Heart left ventricle (tissue), 16 donors: ENCODE results near the gene VPS37D. TPM values are rescaled to one million over a fixed set of nuclear protein-coding genes. Genes with fewer than 3 reads are reported as not detected.

Experiments
- ATAC-seq, 4 donors: fragments of 200-7000 bp; cut with Tn5 transposase; one replicate each; pipeline ENCODE4 v1.9.1; 2020 to 2022; ENCODE audit warnings: moderate library complexity in 4 of 4, mild to moderate bottlenecking in 3 of 4, moderate number of reproducible peaks in 1 of 4
- DNase-seq, 5 donors: peaks; one replicate each; pipeline ENCODE4 v3.0.0-alpha.2; 2020
- H3K27ac ChIP-seq, 12 donors: fragments of 200-600 bp; sonication (generic) in 4 of 12; one replicate each; pipeline versions ENCODE4 v1.5.0 to v1.8.0; 2016 to 2022; ENCODE audit warnings: mild to moderate bottlenecking in 2 of 12
- H3K27me3 ChIP-seq, 9 donors: fragments of 200-600 bp; sonication (generic) in 2 of 9; one replicate each; pipeline versions ENCODE4 v1.5.1 to v1.8.0; 2016 to 2022; ENCODE audit warnings: mild to moderate bottlenecking in 3 of 9
- H3K36me3 ChIP-seq, 9 donors: fragments of 200-600 bp; sonication (generic) in 2 of 9; one replicate each; pipeline versions ENCODE4 v1.5.0 to v1.8.0; 2018 to 2022; ENCODE audit warnings: mild to moderate bottlenecking in 2 of 9
- H3K4me1 ChIP-seq, 12 donors: fragments of 200-600 bp; sonication (generic) in 4 of 12; one replicate each; pipeline versions ENCODE4 v1.5.0 to v1.8.0; 2016 to 2022; ENCODE audit warnings: mild to moderate bottlenecking in 3 of 12
- H3K4me3 ChIP-seq, 12 donors: fragments of 200-600 bp; sonication (generic) in 4 of 12; one replicate each; pipeline versions ENCODE4 v1.5.0 to v1.8.0; 2017 to 2022; ENCODE audit warnings: mild to moderate bottlenecking in 9 of 12, moderate library complexity in 4 of 12
- H3K9me3 ChIP-seq, 12 donors: fragments of 200-600 bp; sonication (generic) in 4 of 12; one replicate each; pipeline versions ENCODE4 v1.5.0 to v1.8.0; 2016 to 2022; ENCODE audit warnings: mild to moderate bottlenecking in 1 of 12
- POLR2A ChIP-seq, 2 donors: fragments of 450-650 bp; IDR thresholded peaks; one replicate each; pipeline ENCODE4 v1.6.1; 2017; ENCODE audit warnings: antibody characterized with exemption in 2 of 2, mild to moderate bottlenecking in 2 of 2, moderate library complexity in 2 of 2
- WGBS, 4 donors: extraction: QIAGEN DNeasy Blood & Tissue Kit in 2 of 4; methylation state at CpG; one replicate each; pipeline versions ENCODE4 v1.1.5 to v1.1.7; 2013 to 2018; 5-methylcytosine and 5-hydroxymethylcytosine counted together
- intact Hi-C, 10 donors: fragments of 100-400 bp; cut with DNase I; formaldehyde crosslinking; loops; one replicate each; pipeline versions ENCODE4 v1.11.1 to v1.14.2; 2022
- polyA plus RNA-seq, 2 donors: library from polyadenylated mRNA; stranded (reverse); fragments of 200-250 nt; gene quantifications; one replicate each; pipeline ENCODE4 v1.2.3, GENCODE V29; 2013
- total RNA-seq, 9 donors: library from RNA; depleted of rRNA in 2 of 9; stranded (reverse); fragments of >200 nt in 2 of 9; fragmentation: NEBNext Ultra II Directional in 3 of 9; extraction: Animal tissue kit (Norgen Biotek cat#: 25700) in 3 of 9; gene quantifications; one replicate each; pipeline versions ENCODE4 v1.1.0 to v1.2.4, GENCODE V29; 2016 to 2023
- TF ChIP-seq, protein P1 (sequence below), 12 donors: fragments of 200-600 bp; sonication (generic) in 4 of 12; IDR thresholded peaks; one replicate each; pipeline versions ENCODE4 v1.5.0 to v1.8.0; 2018 to 2022; ENCODE audit warnings: antibody characterized with exemption in 12 of 12, mild to moderate bottlenecking in 5 of 12
- donor health status: ischemic (EF 13 %, LVEDD 7.1; RV severe dilation, severe dysfunction).
- donor health status: healthy with polysubstance abuse.
- donor health status: DM: no; HTN: yes; CAD: no.
- donor health status: DM: no; HTN: no; CAD: no.
- donor health status: ischemic (EF 25% LVEDD 6.9; RV normal size, moderate dysfunction).
- donor health status: ischemic (EF 25% LVEDD 5.7; RV mildly dilated, moderate dysfunction).
- donor health status: healthy.
- donor health status: DM: yes; HTN: yes; CAD: no.
- donor health status: ischemic (EF 35%, LVEDD 5.7; RV mildly dilated, moderate dysfunction).
- donor health status: nonischemic (EF 11% LVEDD 7.7; RV severe dilation, severe dysfunction).
- donor health status: DM: yes; HTN: yes; CAD: no.
- donor health status: PGD.
- donor health status: ischemic (EF 29% LVEDD 5.4; RV normal size, mild dysfunction).
- donor health status: nonischemic (EF 23%, LVEDD 6.1; RV moderate dilation, normal function).

The VPS37D gene
- total and polyA plus RNA-seq, 11 donors, result 1.1 to 2.9 (median 2.6) TPM

DNA sequence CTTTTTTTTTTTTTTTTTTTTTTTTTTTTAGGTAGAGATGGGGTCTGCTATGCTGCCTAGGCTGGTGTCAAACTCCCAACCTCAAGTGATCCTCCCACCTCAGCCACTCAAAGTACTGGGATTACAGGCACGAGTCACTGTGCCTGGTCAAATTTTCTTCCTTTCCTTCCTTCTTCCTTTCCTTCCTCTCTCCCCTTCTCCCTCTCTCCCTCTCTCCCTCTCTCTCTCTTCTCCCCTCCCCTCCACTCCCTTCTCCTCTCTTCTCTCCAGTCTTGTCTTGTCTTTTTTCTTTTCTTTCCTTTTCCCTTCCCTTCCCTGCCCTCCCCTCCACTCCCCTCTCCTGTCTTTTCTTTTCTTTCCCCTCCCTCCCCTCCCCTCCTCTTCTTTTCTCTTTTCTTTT lies 36.1 kb upstream of the VPS37D start:
- no peak for DNase-seq
- Histone ChIP-seq H3K36me3 (no peaks in the 10 kb centered on the region), H3K4me3 (no peak overlapping the region), H3K9me3 (no peaks in the 10 kb centered on the region), H3K27me3 (peaks cover 0 to 60% (median 20%) of the 10 kb centered on the region in 9 donors), H3K27ac (no peak overlapping the region), H3K4me1 (no peaks in the 10 kb centered on the region)
- WGBS, 4 donors, result 17 to 36% (median 27%) methylated on average over 1 of the region's 1 CpG
- intact Hi-C loops, result no loop called here
- ATAC-seq, result no peak
- no peak for TF ChIP-seq POLR2A (IDR thresholded peaks at IDR 0.05)
- TF ChIP-seq, protein P1, sequence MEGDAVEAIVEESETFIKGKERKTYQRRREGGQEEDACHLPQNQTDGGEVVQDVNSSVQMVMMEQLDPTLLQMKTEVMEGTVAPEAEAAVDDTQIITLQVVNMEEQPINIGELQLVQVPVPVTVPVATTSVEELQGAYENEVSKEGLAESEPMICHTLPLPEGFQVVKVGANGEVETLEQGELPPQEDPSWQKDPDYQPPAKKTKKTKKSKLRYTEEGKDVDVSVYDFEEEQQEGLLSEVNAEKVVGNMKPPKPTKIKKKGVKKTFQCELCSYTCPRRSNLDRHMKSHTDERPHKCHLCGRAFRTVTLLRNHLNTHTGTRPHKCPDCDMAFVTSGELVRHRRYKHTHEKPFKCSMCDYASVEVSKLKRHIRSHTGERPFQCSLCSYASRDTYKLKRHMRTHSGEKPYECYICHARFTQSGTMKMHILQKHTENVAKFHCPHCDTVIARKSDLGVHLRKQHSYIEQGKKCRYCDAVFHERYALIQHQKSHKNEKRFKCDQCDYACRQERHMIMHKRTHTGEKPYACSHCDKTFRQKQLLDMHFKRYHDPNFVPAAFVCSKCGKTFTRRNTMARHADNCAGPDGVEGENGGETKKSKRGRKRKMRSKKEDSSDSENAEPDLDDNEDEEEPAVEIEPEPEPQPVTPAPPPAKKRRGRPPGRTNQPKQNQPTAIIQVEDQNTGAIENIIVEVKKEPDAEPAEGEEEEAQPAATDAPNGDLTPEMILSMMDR (IDR thresholded peaks at IDR 0.05), result no peak

DNA sequence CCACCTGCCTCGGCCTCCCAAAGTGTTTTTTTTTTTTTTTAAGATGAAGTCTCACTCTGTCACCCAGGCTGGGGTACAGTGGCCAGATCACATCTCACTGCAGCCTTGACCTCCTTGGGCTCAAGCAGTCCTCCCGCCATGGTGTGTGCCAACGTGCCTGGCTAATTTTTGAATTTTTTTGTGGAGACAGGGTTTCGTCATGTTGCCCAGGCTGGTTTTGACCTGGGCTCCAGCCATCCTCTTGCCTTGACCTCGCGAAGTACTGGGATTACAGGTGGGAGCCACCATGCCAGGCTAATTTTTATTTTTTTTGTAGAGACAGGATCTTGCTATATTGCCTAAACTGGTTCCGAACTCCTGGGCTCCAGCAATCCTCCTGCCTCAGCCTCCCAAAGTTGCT lies 34.3 kb upstream of the VPS37D start:
- no peaks in the 10 kb centered on the region for H3K36me3 ChIP-seq
- TF ChIP-seq POLR2A (IDR thresholded peaks at IDR 0.05), result no peak
- TF ChIP-seq, protein P1 (IDR thresholded peaks at IDR 0.05), result no peak
- H3K4me1 ChIP-seq, result no peaks in the 10 kb centered on the region
- 76 to 91% (median 87%) methylated on average over 7 of the region's 7 CpGs for WGBS, 4 donors
- H3K4me3 ChIP-seq, result no peak overlapping the region
- ATAC-seq (no peak), DNase-seq (no peak)
- H3K27me3 ChIP-seq, result peaks cover 0 to 47% (median 20%) of the 10 kb centered on the region in 9 donors
- intact Hi-C loops, result no loop called here
- no peak overlapping the region for H3K27ac ChIP-seq
- H3K9me3 ChIP-seq, result no peaks in the 10 kb centered on the region

DNA sequence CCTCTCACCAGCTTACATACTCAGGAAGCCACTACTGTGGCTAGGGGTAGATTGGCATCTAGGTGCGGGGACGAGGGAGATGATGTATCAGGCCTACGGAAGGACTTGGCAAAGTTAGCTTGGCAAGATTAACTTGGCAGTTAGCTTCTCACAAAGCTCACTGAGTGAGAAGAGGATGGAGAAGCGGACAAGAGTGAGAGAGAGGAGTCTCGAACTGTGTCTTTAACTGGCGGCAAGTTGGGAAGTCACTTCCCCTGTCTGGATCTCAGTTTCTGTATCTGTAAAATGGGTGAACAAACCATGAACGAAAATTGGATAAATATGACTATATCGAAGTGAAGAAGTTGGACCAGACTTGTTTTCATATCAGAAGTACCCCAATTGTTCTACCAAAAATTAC lies 33.8 kb upstream of the VPS37D start:
- peaks cover 0 to 42% (median 20%) of the 10 kb centered on the region in 9 donors for H3K27me3 ChIP-seq
- WGBS, 4 donors, result 81 to 87% (median 84%) methylated on average over 8 of the region's 8 CpGs
- TF ChIP-seq, protein P1 (IDR thresholded peaks at IDR 0.05), result no peak
- TF ChIP-seq POLR2A (IDR thresholded peaks at IDR 0.05), result no peak

DNA sequence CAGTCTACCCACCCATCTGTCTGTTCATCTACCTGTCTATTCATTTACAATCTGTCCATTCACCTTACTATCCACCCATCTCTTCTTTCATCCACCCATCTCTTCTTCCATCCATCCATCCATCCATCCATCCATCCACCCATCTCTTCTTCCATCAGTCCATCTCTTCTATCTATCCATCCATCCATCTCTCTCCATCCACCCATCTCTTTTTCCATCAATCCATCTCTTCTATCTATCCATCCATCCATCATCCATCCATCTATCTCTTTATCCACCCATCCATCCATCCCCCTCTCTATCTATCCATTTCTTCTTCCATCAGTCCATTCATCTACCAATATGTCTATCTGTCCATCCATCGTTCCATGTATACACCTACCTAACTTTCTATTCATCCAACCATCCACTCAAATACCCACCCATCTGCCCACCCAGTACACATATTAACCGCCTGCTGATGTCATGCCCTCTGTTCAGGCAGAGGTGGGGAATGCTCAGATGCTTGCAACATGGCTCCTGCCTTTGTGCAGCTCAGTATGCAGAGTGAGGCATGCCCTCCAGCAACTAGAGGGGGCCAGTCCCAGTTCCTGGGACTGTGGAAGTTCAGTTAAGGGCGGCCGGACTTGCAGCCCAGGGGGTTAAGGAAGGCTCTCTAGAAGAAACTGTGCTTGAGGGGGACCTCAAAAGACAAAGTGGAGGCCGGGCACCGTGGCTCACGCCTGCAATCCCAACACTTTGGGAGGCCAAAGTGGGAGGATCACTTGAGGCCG lies 32.0 kb upstream of the VPS37D start:
- H3K9me3 ChIP-seq, result no peaks in the 10 kb centered on the region
- 84 to 97% (median 93%) methylated on average over 8 of the region's 8 CpGs for WGBS, 4 donors

More for the DNA sequence above, 33.8 kb upstream of the VPS37D start:
- H3K27ac ChIP-seq, result no peak overlapping the region
- DNase-seq (no peak), ATAC-seq (no peak)
- no peaks in the 10 kb centered on the region for H3K36me3 ChIP-seq
- intact Hi-C loops, result no loop called here
- no peaks in the 10 kb centered on the region for H3K4me1 ChIP-seq
- H3K9me3 ChIP-seq, result no peaks in the 10 kb centered on the region
- no peak overlapping the region for H3K4me3 ChIP-seq

More for the DNA sequence above, 32.0 kb upstream of the VPS37D start:
- TF ChIP-seq POLR2A (IDR thresholded peaks at IDR 0.05), result no peak
- TF ChIP-seq, protein P1 (IDR thresholded peaks at IDR 0.05), result no peak
- ATAC-seq (no peak), DNase-seq (no peak)
- Histone ChIP-seq H3K4me3 (no peak overlapping the region), H3K27ac (no peak overlapping the region), H3K27me3 (peaks cover 0 to 35% (median 16%) of the 10 kb centered on the region in 9 donors), H3K36me3 (no peaks in the 10 kb centered on the region), H3K4me1 (no peaks in the 10 kb centered on the region)
- intact Hi-C loops, result no loop called here
